H9 (cell line): ENCODE measurements around the gene NEB. TPM values are rescaled to one million over a fixed set of nuclear protein-coding genes. Genes with fewer than 3 reads are reported as not detected.

Source experiments
- DNase-seq: peaks from one replicate; pipeline ENCODE4 v3.0.0-alpha.2; 2017
- H2AFZ ChIP-seq: one replicate; pipeline ENCODE4 v1.6.1; 2013; ENCODE audit warnings: mild to moderate bottlenecking, low read length, control low read depth, moderate library complexity
- H2AK5ac ChIP-seq: 2 replicates; pipeline ENCODE4 v1.6.1; 2013; ENCODE audit warnings: low read length, control low read depth, mixed read lengths; ENCODE audit not compliant: insufficient read length
- H2BK120ac ChIP-seq: one replicate; pipeline ENCODE4 v1.6.1; 2013; ENCODE audit warnings: low read depth, mild to moderate bottlenecking, low read length, control low read depth, inconsistent platforms; ENCODE audit not compliant: poor library complexity, severe bottlenecking
- H2BK12ac ChIP-seq: 2 replicates; pipeline ENCODE4 v1.6.1; 2013; ENCODE audit warnings: low read length, control low read depth, mixed read lengths, low read depth; ENCODE audit not compliant: insufficient read length
- H2BK15ac ChIP-seq: 2 replicates; pipeline ENCODE4 v1.6.1; 2013; ENCODE audit warnings: low read depth, low read length, control low read depth
- H2BK20ac ChIP-seq: one replicate; pipeline ENCODE4 v1.6.1; 2013; ENCODE audit warnings: low read depth, mild to moderate bottlenecking, low read length, control low read depth, inconsistent platforms; ENCODE audit not compliant: poor library complexity, severe bottlenecking
- H2BK5ac ChIP-seq: 2 replicates; pipeline ENCODE4 v1.6.1; 2013; ENCODE audit warnings: low read length, control low read depth, mixed read lengths; ENCODE audit not compliant: insufficient read length
- H3K14ac ChIP-seq: 2 replicates; pipeline ENCODE4 v1.6.1; 2013; ENCODE audit warnings: low read length, control low read depth; ENCODE audit not compliant: insufficient read depth
- H3K18ac ChIP-seq: 2 replicates; pipeline ENCODE4 v1.6.1; 2013; ENCODE audit warnings: low read depth, mild to moderate bottlenecking, mixed read lengths, low read length, control low read depth; ENCODE audit not compliant: insufficient read length
- H3K23ac ChIP-seq: 2 replicates; pipeline ENCODE4 v1.6.1; 2013; ENCODE audit warnings: low read length, control low read depth, mixed read lengths, low read depth; ENCODE audit not compliant: insufficient read length
- H3K23me2 ChIP-seq: 2 replicates; pipeline ENCODE4 v1.6.1; 2013; ENCODE audit warnings: low read depth, mild to moderate bottlenecking, mixed read lengths, low read length, control low read depth; ENCODE audit not compliant: insufficient read length, poor library complexity, severe bottlenecking
- H3K27ac ChIP-seq: 2 replicates; pipeline ENCODE4 v1.5.1; 2013; ENCODE audit warnings: low read length, control low read depth, mixed read lengths, low read depth; ENCODE audit not compliant: insufficient read length
- H3K27me3 ChIP-seq: 2 replicates; pipeline ENCODE4 v1.6.1; 2013; ENCODE audit warnings: low read length, control low read depth, inconsistent platforms; ENCODE audit not compliant: insufficient read depth
- H3K4ac ChIP-seq: 2 replicates; pipeline ENCODE4 v1.6.1; 2013; ENCODE audit warnings: low read depth, mild to moderate bottlenecking, control low read depth, inconsistent platforms, low read length, moderate library complexity
- H3K4me1 ChIP-seq: 2 replicates; pipeline ENCODE4 v1.6.1; 2013; ENCODE audit warnings: low read length, control low read depth, inconsistent platforms; ENCODE audit not compliant: insufficient read depth
- H3K4me2 ChIP-seq: 2 replicates; pipeline ENCODE4 v1.6.1; 2013; ENCODE audit warnings: low read length, control low read depth, mixed read lengths; ENCODE audit not compliant: insufficient read length, insufficient read depth
- H3K56ac ChIP-seq: 2 replicates; pipeline ENCODE4 v1.6.1; 2013; ENCODE audit warnings: low read depth, mild to moderate bottlenecking, mixed read lengths, low read length, control low read depth; ENCODE audit not compliant: insufficient read length
- H3K79me1 ChIP-seq: 2 replicates; pipeline ENCODE4 v1.6.1; 2013; ENCODE audit warnings: low read depth, mild to moderate bottlenecking, moderate library complexity, low read length, control low read depth, inconsistent platforms; ENCODE audit not compliant: insufficient read depth, poor library complexity, severe bottlenecking
- H3K79me2 ChIP-seq: 2 replicates; pipeline ENCODE4 v1.6.1; 2013; ENCODE audit warnings: low read length, control low read depth, inconsistent platforms; ENCODE audit not compliant: insufficient read depth
- H3K9ac ChIP-seq: 2 replicates; pipeline ENCODE4 v1.6.1; 2013; ENCODE audit warnings: low read length, control low read depth, mixed read lengths; ENCODE audit not compliant: insufficient read length; ENCODE audit errors: extremely low read depth
- H3K9me3 ChIP-seq: one replicate; pipeline ENCODE4 v1.6.1; 2013; ENCODE audit warnings: low read depth, low read length, inconsistent platforms; ENCODE audit not compliant: control insufficient read depth
- H3T11ph ChIP-seq: one replicate; pipeline ENCODE4 v1.6.1; 2013; ENCODE audit warnings: mild to moderate bottlenecking, low read length, control low read depth, inconsistent platforms
- H4K20me1 ChIP-seq: one replicate; pipeline ENCODE4 v1.6.1; 2013; ENCODE audit not compliant: control insufficient read depth, insufficient read length, insufficient read depth
- H4K5ac ChIP-seq: 2 replicates; pipeline ENCODE4 v1.6.1; 2013; ENCODE audit warnings: low read depth, mild to moderate bottlenecking, mixed read lengths, low read length, control low read depth; ENCODE audit not compliant: insufficient read length
- H4K8ac ChIP-seq: replicated peaks from 2 replicates; pipeline ENCODE4 v1.6.1; 2013; ENCODE audit warnings: low read length, control low read depth, mixed read lengths, low read depth; ENCODE audit not compliant: insufficient read length
- H4K91ac ChIP-seq: 2 replicates; pipeline ENCODE4 v1.6.1; 2013; ENCODE audit warnings: low read depth, mild to moderate bottlenecking, moderate library complexity, mixed read lengths, low read length, control low read depth; ENCODE audit not compliant: insufficient read length
- H3K27ac Mint-ChIP-seq, 3 experiments: 2 replicates in 2 of 3; 3 replicates in 1 of 3; pipeline ENCODE4 v1.8.0; 2020 to 2021; ENCODE audit warnings: mixed read lengths in 3 of 3, mild to moderate bottlenecking in 1 of 3, moderate library complexity in 1 of 3
- H3K27me3 Mint-ChIP-seq: 2 replicates; pipeline ENCODE4 v1.8.0; 2021; ENCODE audit warnings: low read depth, mild to moderate bottlenecking, moderate library complexity, mixed read lengths
- H3K36me3 Mint-ChIP-seq, 3 experiments: 2 replicates in 2 of 3; 3 replicates in 1 of 3; pipeline ENCODE4 v1.8.0; 2020 to 2021; ENCODE audit warnings: low read depth in 3 of 3, mixed read lengths in 3 of 3; ENCODE audit not compliant: insufficient read depth in 1 of 3
- H3K4me1 Mint-ChIP-seq, 2 experiments: 2 replicates each; pipeline ENCODE4 v1.8.0; 2020; ENCODE audit warnings: mixed read lengths in 2 of 2
- H3K4me3 Mint-ChIP-seq, 2 experiments: 2 replicates in 1 of 2; 3 replicates in 1 of 2; pipeline ENCODE4 v1.8.0; 2020 to 2021; ENCODE audit warnings: mild to moderate bottlenecking in 2 of 2, mixed read lengths in 2 of 2, moderate library complexity in 1 of 2
- H3K9me3 Mint-ChIP-seq, 2 experiments: 2 replicates in 1 of 2; 3 replicates in 1 of 2; pipeline ENCODE4 v1.8.0; 2020; ENCODE audit warnings: mild to moderate bottlenecking in 2 of 2, mixed read lengths in 2 of 2, moderate library complexity in 1 of 2
- WGBS: extraction: QIAGEN DNeasy Blood & Tissue Kit; methylation state at CpG from one replicate; pipeline ENCODE4 v1.1.7; 2013; ENCODE audit warnings: missing lambda C conversion rate, low lambda C conversion rate, mixed read lengths; ENCODE audit not compliant: insufficient read length; ENCODE audit errors: extremely low coverage; 5-methylcytosine and 5-hydroxymethylcytosine counted together
- total RNA-seq: library from RNA; stranded (reverse); gene quantifications from 2 replicates; pipeline ENCODE4 v1.2.1, GENCODE V29; 2021
- TF ChIP-seq, protein P1 (sequence below): fragments of 200-600 bp; sonication (generic); conservative IDR thresholded peaks from 3 replicates; pipeline ENCODE4 v1.8.0; 2021; ENCODE audit warnings: antibody characterized with exemption, mild to moderate bottlenecking

NEB gene
- total RNA-seq, 1 experiment from 2014 or later = 0.98 TPM

DNA sequence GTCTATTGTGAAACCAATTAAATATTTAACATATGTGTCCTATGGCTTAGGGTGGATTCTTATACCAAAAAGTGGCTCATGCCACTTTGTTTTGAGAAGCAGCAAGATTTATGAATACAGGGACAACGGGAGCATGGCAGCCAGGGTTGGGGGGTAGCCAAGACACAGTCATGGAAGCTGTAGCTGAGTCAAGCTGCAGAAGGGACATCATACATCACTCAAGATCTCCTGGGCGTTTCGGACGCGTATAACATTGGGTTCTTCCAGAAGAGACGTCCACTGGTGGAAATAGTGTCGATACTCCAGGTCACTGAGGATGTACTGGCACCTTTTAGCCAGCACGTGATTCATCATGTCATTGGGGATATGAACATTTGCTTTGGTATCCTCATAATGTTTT, 171.9 kb downstream of the NEB start:
- TF ChIP-seq, protein P1, sequence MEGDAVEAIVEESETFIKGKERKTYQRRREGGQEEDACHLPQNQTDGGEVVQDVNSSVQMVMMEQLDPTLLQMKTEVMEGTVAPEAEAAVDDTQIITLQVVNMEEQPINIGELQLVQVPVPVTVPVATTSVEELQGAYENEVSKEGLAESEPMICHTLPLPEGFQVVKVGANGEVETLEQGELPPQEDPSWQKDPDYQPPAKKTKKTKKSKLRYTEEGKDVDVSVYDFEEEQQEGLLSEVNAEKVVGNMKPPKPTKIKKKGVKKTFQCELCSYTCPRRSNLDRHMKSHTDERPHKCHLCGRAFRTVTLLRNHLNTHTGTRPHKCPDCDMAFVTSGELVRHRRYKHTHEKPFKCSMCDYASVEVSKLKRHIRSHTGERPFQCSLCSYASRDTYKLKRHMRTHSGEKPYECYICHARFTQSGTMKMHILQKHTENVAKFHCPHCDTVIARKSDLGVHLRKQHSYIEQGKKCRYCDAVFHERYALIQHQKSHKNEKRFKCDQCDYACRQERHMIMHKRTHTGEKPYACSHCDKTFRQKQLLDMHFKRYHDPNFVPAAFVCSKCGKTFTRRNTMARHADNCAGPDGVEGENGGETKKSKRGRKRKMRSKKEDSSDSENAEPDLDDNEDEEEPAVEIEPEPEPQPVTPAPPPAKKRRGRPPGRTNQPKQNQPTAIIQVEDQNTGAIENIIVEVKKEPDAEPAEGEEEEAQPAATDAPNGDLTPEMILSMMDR = no peak
- Mint-ChIP-seq H3K4me1 (no peaks in the 10 kb centered on the region), H3K9me3 (no peaks in the 10 kb centered on the region; a peak in 2 of 5 replicates), H3K27ac (no peak overlapping the region), H3K36me3 (no peaks in the 10 kb centered on the region), H3K27me3 (no peaks in the 10 kb centered on the region), H3K4me3 (no peak overlapping the region)
- Histone ChIP-seq H3K79me1 (no peaks in the 10 kb centered on the region), H3K56ac (no peak overlapping the region), H4K8ac (no peak overlapping the region), H4K5ac (no peak overlapping the region), H3K9ac (no peak overlapping the region), H2BK15ac (no peak overlapping the region), H2BK20ac (no peak overlapping the region), H3K4me1 (no peaks in the 10 kb centered on the region), H2BK5ac (no peak overlapping the region), H2AK5ac (no peak overlapping the region), H4K20me1 (no peaks in the 10 kb centered on the region), H3K27ac (no peak overlapping the region), H3K14ac (no peak overlapping the region), H3K27me3 (no peaks in the 10 kb centered on the region; the same call in 1 of the 2 replicates), H2BK12ac (no peak overlapping the region), H2BK120ac (no peak overlapping the region), H3K79me2 (no peaks in the 10 kb centered on the region), H3K9me3 (no peaks in the 10 kb centered on the region), H3K4me2 (no peak overlapping the region), H2AFZ (no peak overlapping the region), H3K4ac (no peak overlapping the region), H3K23ac (no peak overlapping the region), H4K91ac (no peak overlapping the region), H3K23me2 (no peaks in the 10 kb centered on the region), H3T11ph (no peak overlapping the region), H3K18ac (no peak overlapping the region)
- DNase-seq = no peak
- no CpG with 5 or more reads among the region's 8 CpGs for WGBS
